Measurements from ENCODE around the gene GATA5. TPM values are rescaled to one million over a fixed set of nuclear protein-coding genes. Genes with fewer than 3 reads are reported as not detected.

The GATA5 gene
- total and polyA plus RNA-seq, 4 donors: 0.13 to 0.50 TPM; not detected in 2

- no peaks in the 10 kb centered on the region for H3K27me3 ChIP-seq (ENCODE audit: control insufficient read depth, insufficient read depth, low read length)
Observed at GRCh38 chr20:62420846-62421715, 54.7 kb downstream of the GATA5 start.

DNA sequence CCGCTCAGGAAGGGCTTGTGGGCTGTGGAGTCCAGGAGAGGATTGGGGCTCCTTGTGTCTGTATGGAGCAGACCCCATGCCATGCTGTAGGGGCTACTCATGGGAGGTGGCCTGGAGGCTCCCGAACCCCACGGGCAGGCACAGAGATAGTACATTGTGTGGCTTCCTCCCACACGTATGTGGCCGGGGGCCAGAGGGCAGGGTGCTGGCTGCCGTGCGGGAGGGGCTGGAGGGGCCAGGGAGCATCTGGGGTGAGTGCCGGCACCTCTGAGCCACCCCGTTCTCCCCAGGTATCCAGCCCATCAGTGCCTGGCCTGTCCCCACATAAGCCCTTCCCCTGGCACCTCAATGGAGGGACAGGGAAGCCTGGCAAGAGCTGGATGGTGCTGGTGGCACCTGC, 56.0 kb downstream of the GATA5 start:
- H3K4me3 ChIP-seq (ENCODE audit: low read depth, low read length): no peak overlapping the region
- DNase-seq (ENCODE audit: low read depth in 4 of 6, low spot score in 6 of 6): no peak
- H3K9me3 ChIP-seq (ENCODE audit: control insufficient read depth, insufficient read depth, low read length): no peaks in the 10 kb centered on the region
- no peak overlapping the region for H3K27ac ChIP-seq (ENCODE audit: low read depth, low read length)
- H3K36me3 ChIP-seq (ENCODE audit: control insufficient read depth, insufficient read depth, low read length): no peaks in the 10 kb centered on the region
- 81% methylated on average over 8 of the region's 9 CpGs for WGBS (ENCODE audit: insufficient coverage)
- no peaks in the 10 kb centered on the region for H3K27me3 ChIP-seq (ENCODE audit: control insufficient read depth, insufficient read depth, low read length)
- H3K4me1 ChIP-seq (ENCODE audit: control insufficient read depth, insufficient read depth, low read length): no peaks in the 10 kb centered on the region

More at GRCh38 chr20:62420846-62421715, 54.7 kb downstream of the GATA5 start:
- H3K4me1 ChIP-seq (ENCODE audit: control insufficient read depth, insufficient read depth, low read length): no peaks in the 10 kb centered on the region
- H3K27ac ChIP-seq (ENCODE audit: low read depth, low read length): no peak overlapping the region
- WGBS (ENCODE audit: insufficient coverage): 83% methylated on average over 24 of the region's 24 CpGs
- H3K36me3 ChIP-seq (ENCODE audit: control insufficient read depth, insufficient read depth, low read length): no peaks in the 10 kb centered on the region
- no peaks in the 10 kb centered on the region for H3K9me3 ChIP-seq (ENCODE audit: control insufficient read depth, insufficient read depth, low read length)
- H3K4me3 ChIP-seq (ENCODE audit: low read depth, low read length): no peak overlapping the region
- DNase-seq (ENCODE audit: low read depth in 4 of 6, low spot score in 6 of 6): no peak

- Histone ChIP-seq H3K27me3 (ENCODE audit: control insufficient read depth, insufficient read depth, low read length) (no peaks in the 10 kb centered on the region), H3K9me3 (ENCODE audit: control insufficient read depth, insufficient read depth, low read length) (no peaks in the 10 kb centered on the region), H3K36me3 (ENCODE audit: control insufficient read depth, insufficient read depth, low read length) (no peaks in the 10 kb centered on the region), H3K4me1 (ENCODE audit: control insufficient read depth, insufficient read depth, low read length) (no peaks in the 10 kb centered on the region), H3K4me3 (ENCODE audit: low read depth, low read length) (no peak overlapping the region), H3K27ac (ENCODE audit: low read depth, low read length) (no peak overlapping the region)
- 82% methylated on average over 19 of the region's 19 CpGs for WGBS (ENCODE audit: insufficient coverage)
- no peak for DNase-seq (ENCODE audit: low read depth in 4 of 6, low spot score in 6 of 6)
Observed at GRCh38 chr20:62418709-62419487, 56.9 kb downstream of the GATA5 start.

GRCh38 chr20:62417981-62418708, 57.6 kb downstream of the GATA5 start:
- Histone ChIP-seq H3K9me3 (ENCODE audit: control insufficient read depth, insufficient read depth, low read length) (no peaks in the 10 kb centered on the region), H3K4me3 (ENCODE audit: low read depth, low read length) (no peak overlapping the region), H3K36me3 (ENCODE audit: control insufficient read depth, insufficient read depth, low read length) (no peaks in the 10 kb centered on the region), H3K4me1 (ENCODE audit: control insufficient read depth, insufficient read depth, low read length) (no peaks in the 10 kb centered on the region), H3K27me3 (ENCODE audit: control insufficient read depth, insufficient read depth, low read length) (no peaks in the 10 kb centered on the region), H3K27ac (ENCODE audit: low read depth, low read length) (no peak overlapping the region)
- DNase-seq (ENCODE audit: low read depth in 4 of 6, low spot score in 6 of 6): no peak
- 72% methylated on average over 18 of the region's 25 CpGs for WGBS (ENCODE audit: insufficient coverage)

DNA sequence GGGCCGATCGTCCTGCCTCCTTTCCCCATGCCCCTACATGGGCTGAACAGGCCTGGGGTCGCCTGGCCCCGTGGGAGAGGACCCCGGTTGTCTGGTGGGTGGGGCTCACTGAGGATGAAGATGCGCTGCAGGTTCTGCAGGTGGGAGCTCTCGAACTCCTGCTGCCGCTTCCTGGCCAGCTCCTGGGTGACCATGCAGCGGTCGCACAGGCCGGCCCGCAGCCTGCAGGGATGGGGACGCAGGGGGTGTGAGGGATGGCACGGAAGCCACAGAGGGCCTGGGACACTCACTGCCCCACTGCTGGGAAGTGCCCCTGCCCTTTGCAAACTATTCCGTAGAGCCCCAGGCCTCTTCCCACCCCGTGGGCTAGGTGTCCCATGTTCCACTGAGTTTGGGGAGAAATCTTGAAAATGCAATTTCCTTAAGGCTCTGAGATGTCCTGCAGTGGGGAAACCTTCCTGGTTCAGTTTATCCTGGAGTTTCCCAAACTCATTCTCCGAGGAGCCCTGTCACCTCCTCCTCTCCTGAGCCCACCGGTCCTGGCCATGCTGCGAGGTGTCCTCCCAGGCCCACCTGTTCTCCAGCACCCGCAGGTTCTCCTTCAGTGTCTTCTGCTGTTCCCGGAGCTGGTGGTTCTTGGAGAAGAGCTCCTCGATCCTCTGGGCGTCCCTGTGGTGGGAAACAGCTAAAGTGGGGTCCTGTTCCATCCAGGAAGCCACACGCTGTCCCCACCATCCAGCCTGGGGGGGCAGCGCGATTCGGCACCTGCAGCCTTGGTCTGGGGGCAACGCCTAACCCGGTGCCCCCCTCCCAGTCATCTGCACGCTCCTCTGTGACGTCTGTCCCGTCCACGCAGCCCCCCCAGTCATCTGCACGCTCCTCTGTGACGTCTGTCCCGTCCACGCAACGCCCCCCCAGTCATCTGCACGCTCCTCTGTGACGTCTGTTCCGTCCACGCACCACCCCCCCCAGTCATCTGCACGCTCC, 58.9 kb downstream of the GATA5 start:
- Histone ChIP-seq H3K27ac (ENCODE audit: low read depth, low read length) (no peak overlapping the region), H3K4me3 (ENCODE audit: low read depth, low read length) (no peak overlapping the region), H3K4me1 (ENCODE audit: control insufficient read depth, insufficient read depth, low read length) (no peaks in the 10 kb centered on the region), H3K9me3 (ENCODE audit: control insufficient read depth, insufficient read depth, low read length) (no peaks in the 10 kb centered on the region), H3K27me3 (ENCODE audit: control insufficient read depth, insufficient read depth, low read length) (no peaks in the 10 kb centered on the region), H3K36me3 (ENCODE audit: control insufficient read depth, insufficient read depth, low read length) (no peaks in the 10 kb centered on the region)
- WGBS (ENCODE audit: insufficient coverage): 82% methylated on average over 35 of the region's 43 CpGs
- DNase-seq (ENCODE audit: low read depth in 4 of 6, low spot score in 6 of 6): no peak

DNA sequence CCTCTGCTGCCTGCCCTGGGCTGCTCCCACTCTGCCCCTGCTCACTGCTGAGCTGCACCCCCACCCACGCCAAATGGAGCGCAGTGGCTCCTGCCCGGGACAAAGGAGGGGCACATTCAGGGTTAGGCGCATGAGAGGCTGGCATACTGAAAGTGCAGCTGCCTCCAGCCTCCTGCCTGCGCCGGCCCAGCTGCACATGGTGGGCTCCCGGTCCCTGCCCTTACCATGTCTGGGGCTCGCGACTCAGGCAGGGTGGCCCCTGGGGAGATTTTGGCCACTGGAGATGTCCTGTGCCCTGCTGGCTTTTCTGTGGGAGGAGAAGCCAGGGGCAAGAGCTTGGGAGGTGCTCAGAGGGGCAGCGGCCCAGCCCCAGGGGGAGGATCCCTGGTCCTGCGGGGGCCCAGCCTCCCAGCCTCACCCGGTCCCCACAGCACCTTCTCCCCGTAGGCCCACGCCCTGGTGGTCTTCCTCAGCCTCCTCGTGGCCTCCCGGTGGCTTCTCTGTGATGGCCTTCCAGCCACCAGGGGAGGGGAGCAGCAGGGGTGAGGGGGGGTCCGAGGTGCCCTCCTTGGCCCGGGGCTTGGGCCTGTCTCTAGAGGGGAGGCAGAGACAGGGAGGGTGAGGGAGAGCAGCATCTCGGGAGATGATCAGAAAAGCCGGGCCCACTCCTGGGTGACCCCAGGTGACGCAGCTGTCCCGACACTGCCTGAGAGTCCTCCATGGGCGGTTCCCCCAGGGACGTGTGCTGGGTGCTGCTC, 60.3 kb downstream of the GATA5 start:
- Histone ChIP-seq H3K36me3 (ENCODE audit: control insufficient read depth, insufficient read depth, low read length) (no peaks in the 10 kb centered on the region), H3K27ac (ENCODE audit: low read depth, low read length) (no peak overlapping the region), H3K9me3 (ENCODE audit: control insufficient read depth, insufficient read depth, low read length) (no peaks in the 10 kb centered on the region), H3K27me3 (ENCODE audit: control insufficient read depth, insufficient read depth, low read length) (no peaks in the 10 kb centered on the region), H3K4me3 (ENCODE audit: low read depth, low read length) (no peak overlapping the region), H3K4me1 (ENCODE audit: control insufficient read depth, insufficient read depth, low read length) (peaks cover 3% of the 10 kb centered on the region)
- WGBS (ENCODE audit: insufficient coverage): 83% methylated on average over 18 of the region's 24 CpGs
- no peak for DNase-seq (ENCODE audit: low read depth in 4 of 6, low spot score in 6 of 6)

DNA sequence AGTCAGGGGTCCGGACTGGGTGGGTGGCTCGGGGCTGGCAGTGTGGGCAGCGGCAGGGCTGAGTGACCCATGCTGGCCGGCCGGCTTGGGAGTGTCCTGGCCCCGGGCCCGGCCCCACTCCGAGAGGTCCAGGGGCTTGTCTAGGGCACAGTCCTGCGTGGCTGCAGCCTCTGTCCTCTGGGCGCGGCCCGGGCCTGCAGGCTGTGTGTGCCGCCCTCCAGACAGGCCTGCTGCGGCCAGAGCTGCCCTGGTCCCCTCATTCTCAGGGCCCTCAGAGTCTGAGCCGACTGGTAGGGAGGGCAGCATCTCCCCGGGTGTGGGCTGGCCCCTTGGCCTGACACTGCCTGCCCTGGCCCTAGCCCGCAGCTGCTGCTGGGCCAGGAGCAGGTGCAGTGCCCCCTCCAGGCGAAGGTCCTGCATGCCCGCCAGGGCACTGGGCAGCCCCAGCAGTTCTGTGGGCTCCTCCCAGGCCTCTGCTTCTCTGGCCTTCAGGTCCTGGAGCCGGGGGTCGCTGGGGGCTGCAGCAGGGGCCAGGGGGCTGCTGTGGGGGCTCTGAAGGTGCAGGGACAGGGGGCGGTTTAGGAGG, 61.8 kb downstream of the GATA5 start:
- H3K27ac ChIP-seq (ENCODE audit: low read depth, low read length): no peak overlapping the region
- no peaks in the 10 kb centered on the region for H3K36me3 ChIP-seq (ENCODE audit: control insufficient read depth, insufficient read depth, low read length)
- no peaks in the 10 kb centered on the region for H3K27me3 ChIP-seq (ENCODE audit: control insufficient read depth, insufficient read depth, low read length)
- H3K4me3 ChIP-seq (ENCODE audit: low read depth, low read length): no peak overlapping the region
- H3K9me3 ChIP-seq (ENCODE audit: control insufficient read depth, insufficient read depth, low read length): no peaks in the 10 kb centered on the region
- WGBS (ENCODE audit: insufficient coverage): 82% methylated on average over 22 of the region's 22 CpGs
- no peak for DNase-seq (ENCODE audit: low read depth in 4 of 6, low spot score in 6 of 6)
- H3K4me1 ChIP-seq (ENCODE audit: control insufficient read depth, insufficient read depth, low read length): peaks cover 14% of the 10 kb centered on the region

All from spinal cord (tissue), 10 donors.